Measurements from ENCODE around the gene CNN2.

The CNN2 gene

DNA sequence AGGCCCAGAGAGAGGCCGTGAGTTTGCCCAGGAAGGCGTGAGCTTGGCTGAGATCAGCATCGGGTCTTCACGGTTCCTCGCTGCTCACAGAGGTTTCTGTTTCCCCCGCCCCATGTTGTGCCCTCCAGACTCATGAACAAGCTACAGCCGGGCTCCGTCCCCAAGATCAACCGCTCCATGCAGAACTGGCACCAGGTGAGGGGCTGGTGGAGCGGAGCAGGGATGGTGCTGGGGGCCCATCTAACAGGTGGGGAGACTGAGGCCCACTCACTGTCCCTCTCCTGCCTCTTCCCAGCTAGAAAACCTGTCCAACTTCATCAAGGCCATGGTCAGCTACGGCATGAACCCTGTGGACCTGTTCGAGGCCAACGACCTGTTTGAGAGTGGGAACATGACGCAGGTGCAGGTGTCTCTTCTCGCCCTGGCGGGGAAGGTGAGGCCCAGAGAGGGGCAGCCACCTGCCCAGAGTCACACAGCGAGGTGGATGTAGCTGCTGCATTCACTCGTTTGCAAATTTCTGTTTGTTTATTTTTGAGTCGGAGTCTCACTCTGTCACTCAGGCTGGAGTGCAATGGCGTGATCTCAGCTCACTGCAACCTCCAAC, 6.0 kb downstream of the CNN2 start:
- no peak for DNase-seq

DNA sequence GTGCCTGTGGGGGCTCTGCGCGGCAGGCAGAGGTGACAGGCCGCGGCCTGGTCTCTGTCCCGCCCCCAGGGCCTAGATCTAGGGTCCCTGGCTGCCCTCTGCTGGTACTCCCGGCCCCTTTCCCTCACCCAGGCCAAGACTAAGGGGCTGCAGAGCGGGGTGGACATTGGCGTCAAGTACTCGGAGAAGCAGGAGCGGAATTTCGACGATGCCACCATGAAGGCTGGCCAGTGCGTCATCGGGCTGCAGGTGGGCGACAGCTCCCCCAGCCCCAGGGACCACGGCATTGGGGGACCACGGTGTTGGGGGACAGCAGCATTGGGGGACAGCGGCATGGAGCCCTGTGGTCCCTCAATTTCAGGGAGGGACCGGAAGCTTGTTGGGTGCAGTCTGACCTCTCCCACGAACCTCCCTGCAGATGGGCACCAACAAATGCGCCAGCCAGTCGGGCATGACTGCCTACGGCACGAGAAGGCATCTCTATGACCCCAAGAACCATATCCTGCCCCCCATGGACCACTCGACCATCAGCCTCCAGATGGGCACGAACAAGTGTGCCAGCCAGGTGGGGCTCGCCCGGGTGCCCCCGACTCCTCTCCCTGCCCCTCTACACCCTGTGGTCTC, 9.7 kb downstream of the CNN2 start:
- DNase-seq = no peak

DNA sequence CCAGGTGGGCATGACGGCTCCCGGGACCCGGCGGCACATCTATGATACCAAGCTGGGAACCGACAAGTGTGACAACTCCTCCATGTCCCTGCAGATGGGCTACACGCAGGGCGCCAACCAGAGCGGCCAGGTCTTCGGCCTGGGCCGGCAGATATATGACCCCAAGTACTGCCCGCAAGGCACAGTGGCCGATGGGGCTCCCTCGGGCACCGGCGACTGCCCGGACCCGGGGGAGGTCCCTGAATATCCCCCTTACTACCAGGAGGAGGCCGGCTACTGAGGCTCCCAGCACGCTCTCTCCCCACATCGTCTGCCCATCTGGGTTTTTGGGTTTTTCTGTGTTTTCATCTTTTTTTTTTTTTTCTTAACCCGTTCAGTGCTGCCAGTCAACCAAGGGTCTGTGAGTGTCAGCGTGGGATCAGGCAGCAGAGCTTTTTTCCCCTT, 11.2 kb downstream of the CNN2 start:
- DNase-seq = no peak

DNA sequence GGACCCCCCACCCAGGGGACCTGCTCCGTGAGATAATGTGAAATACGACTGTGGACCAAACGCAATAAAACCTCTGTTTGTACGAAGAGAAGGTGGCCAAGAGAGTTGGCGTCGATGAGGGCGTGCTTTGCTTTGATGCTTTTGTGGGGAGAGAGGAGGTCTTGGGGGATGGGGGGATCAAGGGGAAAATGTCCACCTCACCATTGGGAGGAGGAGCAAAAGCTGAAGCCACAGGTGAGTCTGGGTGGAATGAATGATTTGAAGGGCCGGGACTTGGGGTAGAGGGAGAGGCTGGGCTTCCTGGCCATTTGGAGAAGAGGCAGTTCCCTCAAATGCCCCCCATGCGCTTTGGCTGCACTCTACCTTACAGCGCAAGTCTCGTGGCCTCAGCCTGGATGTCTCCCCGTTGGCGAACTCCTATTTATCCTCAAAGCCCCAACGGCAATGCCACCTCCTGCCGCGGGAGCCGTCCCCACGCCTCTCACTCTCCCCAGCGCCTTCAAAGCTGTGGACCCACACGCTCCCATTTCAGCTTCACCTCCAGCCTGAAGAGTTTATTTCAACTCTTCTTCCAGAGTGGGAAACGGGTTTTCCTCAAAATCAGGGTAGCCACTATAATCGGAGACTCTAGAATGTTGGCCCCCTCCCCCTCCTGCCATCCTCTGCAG, 12.7 kb downstream of the CNN2 start:
- peak; percentile 30 for DNase-seq

DNA sequence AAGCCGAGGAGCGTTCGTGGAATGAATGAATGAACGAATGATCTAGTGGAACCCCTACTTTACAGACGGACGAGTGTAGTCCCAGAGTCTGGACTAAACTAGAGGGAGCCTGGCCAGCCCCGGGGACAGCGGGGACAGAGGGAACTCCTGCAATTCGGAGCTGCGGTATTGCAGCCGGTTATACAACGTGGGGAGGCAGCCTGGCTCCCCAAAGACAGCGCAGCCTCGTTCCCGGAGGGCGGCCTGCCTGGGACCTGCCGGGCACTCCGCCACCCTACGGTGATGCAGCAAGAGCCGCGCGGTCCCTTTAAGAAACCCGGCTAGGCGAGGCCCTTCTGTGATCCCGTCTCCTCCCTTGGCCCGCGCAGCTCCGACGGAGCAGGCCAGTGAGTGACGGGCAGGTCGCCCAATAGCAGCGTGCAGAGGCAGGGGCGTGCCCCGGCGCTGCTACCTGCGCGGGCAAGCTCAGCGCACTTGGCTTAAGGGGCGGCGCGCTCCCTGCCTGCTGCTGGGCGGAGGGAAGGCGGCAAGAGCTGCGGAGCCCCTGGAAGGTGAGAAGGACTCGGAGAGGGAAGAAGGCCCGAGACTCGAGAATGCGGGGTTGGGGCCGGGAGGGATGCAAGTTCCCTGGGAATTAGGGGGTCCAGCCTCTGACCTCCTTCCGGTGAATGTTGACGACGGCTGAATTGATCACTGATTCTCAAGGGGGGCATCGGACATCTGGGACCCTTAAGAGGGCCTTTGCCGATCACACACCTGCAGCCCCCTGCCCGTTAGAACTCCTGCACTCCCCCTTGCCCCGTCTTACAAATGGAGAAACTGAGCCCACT, 13.5 kb downstream of the CNN2 start, which contains the start of gene ABCA7:
Gene ABCA7, plus strand, starts transcription at position 462 of the 830 bp plus-strand sequence. CDS start 1,255 bp downstream, outside the sequence.
- DNase-seq = peak; percentile 98

DNA sequence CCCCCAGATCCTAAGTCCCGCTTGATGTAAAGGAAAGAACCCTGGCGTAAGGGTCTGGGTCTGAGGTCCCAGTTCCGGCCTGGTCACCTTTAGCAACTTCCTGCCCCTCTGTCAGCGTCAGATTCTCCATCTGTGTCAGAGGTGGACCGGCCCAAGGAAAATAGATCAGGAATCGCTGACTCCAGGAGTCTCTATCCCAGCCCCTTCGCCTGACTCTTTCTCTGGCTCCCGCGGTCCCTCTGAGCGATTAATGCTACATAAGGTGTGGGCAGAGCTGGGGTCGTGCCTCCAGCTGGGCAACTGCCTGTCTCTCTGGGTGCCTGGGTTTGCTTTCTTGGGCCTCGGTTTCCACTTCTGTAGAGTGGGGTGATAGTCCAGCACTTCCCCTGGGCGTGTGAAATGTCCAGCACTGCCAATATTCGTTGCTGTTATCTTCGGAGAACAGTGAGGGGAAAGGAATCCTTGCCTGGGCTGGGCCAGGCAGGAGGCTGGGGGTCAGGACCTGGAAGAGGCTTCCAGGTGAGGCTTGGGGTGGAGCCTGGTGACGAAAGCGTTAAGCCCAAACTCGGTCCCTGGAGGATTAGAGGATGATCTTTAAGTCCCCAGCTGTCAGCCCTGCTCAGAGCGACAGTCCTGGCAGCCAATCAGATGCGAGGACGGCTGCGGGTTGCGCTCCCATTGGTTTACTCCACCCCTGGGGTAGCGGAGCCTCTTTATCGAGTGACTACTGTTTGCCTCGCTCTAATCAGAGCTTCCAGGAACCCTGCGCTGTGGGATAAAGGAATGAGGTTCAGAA, 14.3 kb downstream of the CNN2 start:
- peak; percentile 86 for DNase-seq

DNA sequence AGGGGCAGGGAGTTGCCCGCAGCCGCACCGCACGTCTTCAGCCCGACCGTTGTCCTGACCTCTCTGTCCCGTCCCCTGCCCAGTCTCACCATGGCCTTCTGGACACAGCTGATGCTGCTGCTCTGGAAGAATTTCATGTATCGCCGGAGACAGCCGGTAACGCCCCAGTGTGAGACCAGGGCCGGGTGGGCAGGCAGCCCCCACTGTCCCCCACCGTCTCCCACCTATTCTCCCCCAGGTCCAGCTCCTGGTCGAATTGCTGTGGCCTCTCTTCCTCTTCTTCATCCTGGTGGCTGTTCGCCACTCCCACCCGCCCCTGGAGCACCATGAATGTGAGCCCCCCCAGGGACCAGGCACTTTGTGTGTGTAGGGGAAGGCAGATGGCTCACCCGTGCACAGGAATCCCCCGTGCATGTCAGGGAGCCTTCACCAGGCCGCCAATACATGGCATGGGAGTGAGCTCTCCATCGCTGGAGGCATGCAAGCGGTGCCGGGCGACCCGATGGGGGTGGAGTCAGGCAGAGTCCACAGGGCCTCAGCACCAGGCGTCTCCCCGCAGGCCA, 14.9 kb downstream of the CNN2 start:
- DNase-seq = no peak

DNA sequence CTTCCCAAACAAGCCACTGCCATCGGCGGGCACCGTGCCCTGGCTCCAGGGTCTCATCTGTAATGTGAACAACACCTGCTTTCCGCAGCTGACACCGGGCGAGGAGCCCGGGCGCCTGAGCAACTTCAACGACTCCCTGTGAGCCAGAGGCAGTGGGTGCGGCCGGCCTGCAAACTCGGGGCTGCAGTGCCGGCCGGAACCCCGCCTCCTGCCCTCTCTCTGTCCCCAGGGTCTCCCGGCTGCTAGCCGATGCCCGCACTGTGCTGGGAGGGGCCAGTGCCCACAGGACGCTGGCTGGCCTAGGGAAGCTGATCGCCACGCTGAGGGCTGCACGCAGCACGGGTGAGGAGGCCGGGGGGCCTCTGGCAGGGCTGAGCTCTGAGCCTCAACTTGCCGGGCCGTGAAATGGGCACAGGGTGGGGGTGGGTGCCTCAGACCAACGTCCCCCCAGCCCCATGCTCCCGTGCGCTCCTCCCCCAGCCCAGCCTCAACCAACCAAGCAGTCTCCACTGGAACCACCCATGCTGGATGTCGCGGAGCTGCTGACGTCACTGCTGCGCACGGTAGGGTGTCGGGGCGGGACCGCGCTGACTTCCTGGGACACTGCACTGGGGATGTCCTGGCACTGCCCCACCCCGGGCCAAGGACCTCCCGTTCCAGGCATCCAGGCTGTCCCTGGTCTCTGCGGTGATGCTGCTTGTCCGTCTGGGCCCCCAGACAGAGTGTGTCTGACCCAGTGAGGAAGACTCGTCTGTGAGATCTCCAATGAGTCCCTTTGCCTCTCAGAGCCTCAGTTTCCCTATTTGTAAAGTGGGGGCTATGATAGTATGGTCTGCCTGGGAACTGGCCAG, 15.7 kb downstream of the CNN2 start:
- no peak for DNase-seq

DNA sequence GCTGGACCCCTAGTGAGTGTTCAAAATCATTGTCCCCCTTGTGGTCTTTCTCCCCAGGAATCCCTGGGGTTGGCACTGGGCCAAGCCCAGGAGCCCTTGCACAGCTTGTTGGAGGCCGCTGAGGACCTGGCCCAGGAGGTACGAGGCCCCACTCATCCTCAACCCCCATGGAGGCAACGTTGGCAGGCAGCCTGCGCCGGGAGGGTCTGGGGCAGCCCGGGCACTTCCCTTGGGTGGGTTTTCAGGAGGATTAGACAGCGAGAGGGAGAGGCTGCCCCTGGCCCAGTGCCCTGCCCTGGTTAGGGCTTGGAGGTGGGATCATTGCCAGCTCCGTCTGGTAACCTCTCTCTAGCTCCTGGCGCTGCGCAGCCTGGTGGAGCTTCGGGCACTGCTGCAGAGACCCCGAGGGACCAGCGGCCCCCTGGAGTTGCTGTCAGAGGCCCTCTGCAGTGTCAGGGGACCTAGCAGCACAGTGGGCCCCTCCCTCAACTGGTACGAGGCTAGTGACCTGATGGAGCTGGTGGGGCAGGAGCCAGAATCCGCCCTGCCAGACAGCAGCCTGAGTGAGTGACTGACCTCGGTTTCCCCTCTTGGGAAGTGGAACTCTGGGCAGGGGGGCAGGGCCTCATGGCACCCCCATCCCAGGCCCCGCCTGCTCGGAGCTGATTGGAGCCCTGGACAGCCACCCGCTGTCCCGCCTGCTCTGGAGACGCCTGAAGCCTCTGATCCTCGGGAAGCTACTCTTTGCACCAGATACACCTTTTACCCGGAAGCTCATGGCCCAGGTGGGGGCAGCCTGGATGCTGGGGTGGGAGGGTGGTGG, 16.5 kb downstream of the CNN2 start:
- no peak for DNase-seq

DNA sequence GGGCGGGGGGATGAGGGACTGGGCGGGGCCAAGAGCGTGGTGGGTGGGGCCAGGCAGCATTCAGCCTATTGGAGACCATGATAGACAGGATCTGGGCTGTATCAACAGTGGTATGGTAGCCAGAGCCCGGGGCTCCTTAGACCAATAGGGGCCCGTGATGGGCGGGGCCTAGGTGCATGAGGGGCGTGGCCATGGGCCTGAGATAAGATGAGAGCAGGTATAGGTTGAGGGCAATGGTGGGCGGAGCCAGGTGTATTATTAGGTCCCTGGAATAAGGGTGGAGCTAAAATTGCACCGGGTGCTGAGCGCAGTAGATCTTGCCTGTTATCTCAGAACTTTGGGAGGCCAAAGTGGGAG, 18.8 kb downstream of the CNN2 start:
- DNase-seq = peak; percentile 75

DNA sequence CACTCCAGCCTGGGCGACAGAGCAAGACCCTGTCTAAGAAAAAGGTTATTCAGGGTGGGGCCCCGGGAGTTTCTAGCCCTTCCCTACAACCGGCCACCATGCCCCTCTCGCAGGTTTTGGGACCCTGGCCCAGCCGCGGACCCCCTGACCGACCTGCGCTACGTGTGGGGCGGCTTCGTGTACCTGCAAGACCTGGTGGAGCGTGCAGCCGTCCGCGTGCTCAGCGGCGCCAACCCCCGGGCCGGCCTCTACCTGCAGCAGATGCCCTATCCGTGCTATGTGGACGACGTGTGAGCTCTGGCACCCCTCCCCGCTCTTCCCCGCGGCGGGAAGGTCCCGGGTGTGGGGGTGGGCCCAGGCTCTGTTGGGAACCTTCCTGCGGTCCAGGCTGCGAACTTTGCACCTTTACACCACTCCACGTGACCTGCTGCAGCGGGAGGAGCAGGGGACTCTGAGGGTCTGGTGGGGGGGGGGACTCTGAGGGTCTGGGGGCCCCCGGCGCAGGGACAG, 19.8 kb downstream of the CNN2 start:
- DNase-seq = no peak

DNA sequence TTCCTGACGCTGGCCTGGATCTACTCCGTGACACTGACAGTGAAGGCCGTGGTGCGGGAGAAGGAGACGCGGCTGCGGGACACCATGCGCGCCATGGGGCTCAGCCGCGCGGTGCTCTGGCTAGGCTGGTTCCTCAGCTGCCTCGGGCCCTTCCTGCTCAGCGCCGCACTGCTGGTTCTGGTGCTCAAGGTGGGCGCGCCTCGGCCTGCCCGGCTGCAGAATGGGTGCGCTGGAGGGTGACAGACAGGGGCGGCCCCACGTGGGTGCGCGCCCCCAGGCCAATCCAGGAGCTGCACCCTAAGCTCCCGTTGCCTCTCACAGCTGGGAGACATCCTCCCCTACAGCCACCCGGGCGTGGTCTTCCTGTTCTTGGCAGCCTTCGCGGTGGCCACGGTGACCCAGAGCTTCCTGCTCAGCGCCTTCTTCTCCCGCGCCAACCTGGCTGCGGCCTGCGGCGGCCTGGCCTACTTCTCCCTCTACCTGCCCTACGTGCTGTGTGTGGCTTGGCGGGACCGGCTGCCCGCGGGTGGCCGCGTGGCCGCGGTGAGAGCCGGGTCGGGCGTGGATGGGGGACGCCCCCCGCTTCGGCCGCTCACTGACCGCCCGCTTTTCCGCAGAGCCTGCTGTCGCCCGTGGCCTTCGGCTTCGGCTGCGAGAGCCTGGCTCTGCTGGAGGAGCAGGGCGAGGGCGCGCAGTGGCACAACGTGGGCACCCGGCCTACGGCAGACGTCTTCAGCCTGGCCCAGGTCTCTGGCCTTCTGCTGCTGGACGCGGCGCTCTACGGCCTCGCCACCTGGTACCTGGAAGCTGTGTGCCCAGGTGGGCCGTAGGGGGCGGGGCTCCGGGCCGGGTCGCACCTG, 20.7 kb downstream of the CNN2 start:
- DNase-seq = peak; percentile 27

DNA sequence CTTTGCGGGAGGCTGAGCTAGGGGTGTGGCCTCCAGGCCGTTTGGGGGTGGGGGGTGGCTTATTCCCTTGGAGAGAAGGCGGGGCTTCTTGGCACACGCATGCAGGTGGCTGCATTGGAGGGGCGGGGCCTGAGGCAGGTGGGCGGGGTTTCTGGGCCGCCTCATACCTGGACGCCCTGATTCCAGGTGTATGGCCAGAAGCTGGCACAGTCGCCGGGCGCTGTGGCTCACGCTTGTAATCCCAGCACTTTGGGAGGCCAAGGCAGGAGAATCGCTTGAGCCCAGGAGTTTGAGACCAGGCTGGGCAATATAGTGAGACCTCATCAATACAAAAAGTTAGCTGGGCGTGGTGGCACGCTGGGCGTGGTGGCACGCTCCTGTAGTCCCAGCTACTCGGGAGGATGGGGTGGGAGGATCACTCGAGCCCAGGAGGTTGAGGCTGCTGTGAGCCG, 21.3 kb downstream of the CNN2 start:
- DNase-seq = no peak

DNA sequence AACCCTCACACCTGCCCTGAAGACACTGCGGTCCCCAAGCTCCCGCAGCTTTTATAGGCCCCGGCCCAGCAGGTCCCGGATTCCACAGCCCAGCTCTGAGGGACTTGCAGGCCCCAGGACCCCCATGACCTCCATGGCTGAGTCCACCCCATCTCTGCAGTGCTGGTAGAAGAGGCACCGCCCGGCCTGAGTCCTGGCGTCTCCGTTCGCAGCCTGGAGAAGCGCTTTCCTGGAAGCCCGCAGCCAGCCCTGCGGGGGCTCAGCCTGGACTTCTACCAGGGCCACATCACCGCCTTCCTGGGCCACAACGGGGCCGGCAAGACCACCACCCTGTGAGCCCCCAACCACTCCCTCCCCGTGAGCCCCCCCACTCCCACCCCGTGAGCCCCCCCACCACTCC, 22.7 kb downstream of the CNN2 start:
- DNase-seq = no peak

DNA sequence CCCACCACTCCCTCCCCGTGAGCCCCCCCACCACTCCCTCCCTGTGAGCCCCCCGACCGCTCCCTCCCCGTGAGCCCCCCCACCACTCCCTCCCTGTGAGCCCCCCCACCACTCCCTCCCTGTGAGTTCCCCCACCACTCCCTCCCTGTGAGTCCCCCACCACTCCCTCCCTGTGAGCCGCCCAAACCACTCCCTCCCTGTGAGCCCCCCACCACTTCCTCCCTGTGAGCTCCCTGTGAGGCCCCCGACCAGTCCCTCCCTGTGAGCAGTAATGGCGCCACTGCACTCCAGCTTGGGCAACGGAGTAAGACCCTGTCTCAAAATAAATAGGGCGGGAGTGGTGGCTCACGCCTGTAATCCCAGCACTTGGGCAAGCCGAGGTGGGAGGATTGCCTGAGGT, 23.4 kb downstream of the CNN2 start:
- DNase-seq = no peak

DNA sequence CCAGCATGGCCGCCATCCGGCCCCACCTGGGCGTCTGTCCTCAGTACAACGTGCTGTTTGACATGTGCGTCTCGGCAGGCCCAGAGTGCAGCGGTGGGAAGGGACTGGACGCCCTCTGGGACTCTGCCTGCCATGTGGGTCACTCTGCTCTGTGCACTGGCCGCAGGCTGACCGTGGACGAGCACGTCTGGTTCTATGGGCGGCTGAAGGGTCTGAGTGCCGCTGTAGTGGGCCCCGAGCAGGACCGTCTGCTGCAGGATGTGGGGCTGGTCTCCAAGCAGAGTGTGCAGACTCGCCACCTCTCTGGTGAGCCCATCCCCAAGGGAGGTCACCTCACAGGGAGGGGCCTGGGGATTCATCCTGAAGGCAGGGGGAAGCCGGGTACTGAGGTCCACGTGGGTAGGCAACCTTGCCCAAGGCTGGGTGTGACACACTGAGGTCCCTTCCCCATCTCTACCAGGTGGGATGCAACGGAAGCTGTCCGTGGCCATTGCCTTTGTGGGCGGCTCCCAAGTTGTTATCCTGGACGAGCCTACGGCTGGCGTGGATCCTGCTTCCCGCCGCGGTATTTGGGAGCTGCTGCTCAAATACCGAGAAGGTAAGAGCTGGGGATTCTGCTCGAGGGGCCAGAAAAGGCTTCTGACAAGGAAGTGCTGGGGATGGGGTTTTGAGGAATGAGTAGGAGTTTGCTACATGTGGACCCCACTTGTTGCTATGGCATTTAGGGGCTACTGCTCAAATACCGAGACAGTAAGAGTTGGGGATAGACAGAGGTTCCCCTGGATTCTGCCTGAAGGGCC, 24.8 kb downstream of the CNN2 start:
- DNase-seq = no peak

DNA sequence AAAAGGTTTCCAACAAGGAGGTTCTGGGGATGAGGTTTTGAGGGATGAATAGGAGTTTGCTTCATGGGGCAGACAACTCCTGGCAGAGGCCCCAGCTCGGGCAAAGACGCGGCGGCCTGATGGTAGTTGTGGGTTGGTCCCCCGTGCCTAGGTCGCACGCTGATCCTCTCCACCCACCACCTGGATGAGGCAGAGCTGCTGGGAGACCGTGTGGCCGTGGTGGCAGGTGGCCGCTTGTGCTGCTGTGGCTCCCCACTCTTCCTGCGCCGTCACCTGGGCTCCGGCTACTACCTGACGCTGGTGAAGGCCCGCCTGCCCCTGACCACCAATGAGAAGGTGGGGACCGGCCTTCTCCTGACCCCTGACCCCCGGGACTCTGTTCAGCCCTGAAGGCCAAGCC, 25.4 kb downstream of the CNN2 start:
- DNase-seq = no peak

DNA sequence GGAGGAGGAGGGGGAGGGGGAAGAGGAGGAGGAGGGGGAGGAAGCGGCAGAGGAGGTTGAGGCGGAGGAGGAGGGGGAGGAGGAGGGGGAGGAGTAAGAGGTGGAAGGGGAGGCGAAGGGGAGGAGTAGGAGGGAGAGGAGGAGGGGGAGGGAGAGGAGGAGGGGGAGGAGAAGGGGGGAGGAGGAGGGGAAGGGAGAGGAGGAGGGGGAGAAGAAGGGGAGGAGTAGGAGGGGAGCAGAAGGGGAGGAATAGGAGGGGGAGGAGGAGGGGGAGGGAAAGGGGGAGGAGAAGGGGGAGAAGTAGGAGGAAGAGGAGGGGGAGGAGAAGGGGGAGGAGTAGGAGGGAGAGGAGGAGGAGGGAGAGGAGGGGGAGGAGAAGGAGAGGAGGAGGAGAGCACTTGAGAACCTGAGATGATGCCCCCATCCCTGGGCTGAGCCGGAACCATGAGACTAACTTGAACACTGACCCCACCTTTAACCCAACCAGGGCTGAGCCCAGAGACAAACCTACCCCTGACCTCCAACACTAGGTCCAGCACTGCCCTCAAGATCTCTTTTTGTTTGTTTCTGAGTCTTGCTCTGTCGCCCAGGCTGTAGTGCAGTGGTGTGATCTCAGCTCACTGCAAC, 26.1 kb downstream of the CNN2 start:
- DNase-seq = no peak
